GM12878 (cell line): ENCODE results near the gene OR2A5.

Experiments used
- ATF7 ChIP-seq: fragments of 450-650 bp; IDR thresholded peaks from 2 replicates; pipeline ENCODE4 v1.6.1; 2016; ENCODE audit warnings: low read depth, mild to moderate bottlenecking
- BCLAF1 ChIP-seq: fragments of 450-650 bp; IDR thresholded peaks from 2 replicates; pipeline ENCODE4 v1.6.1; 2017; ENCODE audit warnings: antibody characterized with exemption, mild to moderate bottlenecking, moderate library complexity
- CTCF ChIP-seq, 3 experiments: IDR thresholded peaks in 2 of 3; conservative IDR thresholded peaks in 1 of 3; 2 replicates each; pipeline ENCODE4 v1.5.1; 2011; ENCODE audit warnings: low read depth in 3 of 3, low read length in 3 of 3, mild to moderate bottlenecking in 3 of 3, control low read depth in 2 of 3, moderate library complexity in 2 of 3, inconsistent platforms in 1 of 3, mixed read lengths in 1 of 3; ENCODE audit not compliant: control insufficient read depth in 2 of 3, insufficient read depth in 1 of 3; ENCODE audit errors: extremely low read depth in 1 of 3
- NBN ChIP-seq: fragments of 450-650 bp; IDR thresholded peaks from 2 replicates; pipeline ENCODE4 v1.6.1; 2016
- ZNF217 ChIP-seq: fragments of 450-650 bp; IDR thresholded peaks from 2 replicates; pipeline ENCODE4 v1.6.1; 2017; ENCODE audit warnings: antibody characterized with exemption, mild to moderate bottlenecking
- ZNF274 ChIP-seq: IDR thresholded peaks from one replicate; pipeline ENCODE4 v1.8.0; 2011; ENCODE audit not compliant: insufficient read length, insufficient read depth

- TF ChIP-seq NBN: no peak
- no peak for TF ChIP-seq ZNF274
- TF ChIP-seq ATF7: no peak
- no peak for TF ChIP-seq CTCF (IDR thresholded peaks at IDR 0.05 in 2 of 3, conservative IDR thresholded peaks at IDR 0.05 in 1 of 3; ENCODE audit: control insufficient read depth in 2 of 3, extremely low read depth in 1 of 3, insufficient read depth in 1 of 3, low read depth in 3 of 3, low read length in 3 of 3)
- no peak for TF ChIP-seq BCLAF1
- TF ChIP-seq ZNF217: no peak
Observed at GRCh38 chr7:144036302-144036885, 12.4 kb upstream of the OR2A5 start.
